Heart left ventricle (tissue), 16 donors: Measurements from ENCODE around the gene AP4E1. TPM values are rescaled to one million over a fixed set of nuclear protein-coding genes. Genes with fewer than 3 reads are reported as not detected.

Source experiments
- ATAC-seq, 4 donors: fragments of 200-7000 bp; cut with Tn5 transposase; one replicate each; pipeline ENCODE4 v1.9.1; 2020 to 2022; ENCODE audit warnings: moderate library complexity in 4 of 4, mild to moderate bottlenecking in 3 of 4, moderate number of reproducible peaks in 1 of 4
- DNase-seq, 5 donors: peaks; one replicate each; pipeline ENCODE4 v3.0.0-alpha.2; 2020
- H3K27ac ChIP-seq, 12 donors: fragments of 200-600 bp; sonication (generic) in 4 of 12; one replicate each; pipeline versions ENCODE4 v1.5.0 to v1.8.0; 2016 to 2022; ENCODE audit warnings: mild to moderate bottlenecking in 2 of 12
- H3K27me3 ChIP-seq, 9 donors: fragments of 200-600 bp; sonication (generic) in 2 of 9; one replicate each; pipeline versions ENCODE4 v1.5.1 to v1.8.0; 2016 to 2022; ENCODE audit warnings: mild to moderate bottlenecking in 3 of 9
- H3K36me3 ChIP-seq, 9 donors: fragments of 200-600 bp; sonication (generic) in 2 of 9; one replicate each; pipeline versions ENCODE4 v1.5.0 to v1.8.0; 2018 to 2022; ENCODE audit warnings: mild to moderate bottlenecking in 2 of 9
- H3K4me1 ChIP-seq, 12 donors: fragments of 200-600 bp; sonication (generic) in 4 of 12; one replicate each; pipeline versions ENCODE4 v1.5.0 to v1.8.0; 2016 to 2022; ENCODE audit warnings: mild to moderate bottlenecking in 3 of 12
- H3K4me3 ChIP-seq, 12 donors: fragments of 200-600 bp; sonication (generic) in 4 of 12; one replicate each; pipeline versions ENCODE4 v1.5.0 to v1.8.0; 2017 to 2022; ENCODE audit warnings: mild to moderate bottlenecking in 9 of 12, moderate library complexity in 4 of 12
- H3K9me3 ChIP-seq, 12 donors: fragments of 200-600 bp; sonication (generic) in 4 of 12; one replicate each; pipeline versions ENCODE4 v1.5.0 to v1.8.0; 2016 to 2022; ENCODE audit warnings: mild to moderate bottlenecking in 1 of 12
- CTCF ChIP-seq, 12 donors: fragments of 200-600 bp; sonication (generic) in 4 of 12; IDR thresholded peaks; one replicate each; pipeline versions ENCODE4 v1.5.0 to v1.8.0; 2018 to 2022; ENCODE audit warnings: antibody characterized with exemption in 12 of 12, mild to moderate bottlenecking in 5 of 12
- POLR2A ChIP-seq, 2 donors: fragments of 450-650 bp; IDR thresholded peaks; one replicate each; pipeline ENCODE4 v1.6.1; 2017; ENCODE audit warnings: antibody characterized with exemption in 2 of 2, mild to moderate bottlenecking in 2 of 2, moderate library complexity in 2 of 2
- WGBS, 4 donors: extraction: QIAGEN DNeasy Blood & Tissue Kit in 2 of 4; methylation state at CpG; one replicate each; pipeline versions ENCODE4 v1.1.5 to v1.1.7; 2013 to 2018; 5-methylcytosine and 5-hydroxymethylcytosine counted together
- intact Hi-C, 10 donors: fragments of 100-400 bp; cut with DNase I; formaldehyde crosslinking; loops; one replicate each; pipeline versions ENCODE4 v1.11.1 to v1.14.2; 2022
- polyA plus RNA-seq, 2 donors: library from polyadenylated mRNA; stranded (reverse); fragments of 200-250 nt; gene quantifications; one replicate each; pipeline ENCODE4 v1.2.3, GENCODE V29; 2013
- total RNA-seq, 9 donors: library from RNA; depleted of rRNA in 2 of 9; stranded (reverse); fragments of >200 nt in 2 of 9; fragmentation: NEBNext Ultra II Directional in 3 of 9; extraction: Animal tissue kit (Norgen Biotek cat#: 25700) in 3 of 9; gene quantifications; one replicate each; pipeline versions ENCODE4 v1.1.0 to v1.2.4, GENCODE V29; 2016 to 2023
- donor health status: ischemic (EF 13 %, LVEDD 7.1; RV severe dilation, severe dysfunction).
- donor health status: healthy with polysubstance abuse.
- donor health status: DM: no; HTN: yes; CAD: no.
- donor health status: DM: no; HTN: no; CAD: no.
- donor health status: ischemic (EF 25% LVEDD 6.9; RV normal size, moderate dysfunction).
- donor health status: ischemic (EF 25% LVEDD 5.7; RV mildly dilated, moderate dysfunction).
- donor health status: healthy.
- donor health status: DM: yes; HTN: yes; CAD: no.
- donor health status: ischemic (EF 35%, LVEDD 5.7; RV mildly dilated, moderate dysfunction).
- donor health status: nonischemic (EF 11% LVEDD 7.7; RV severe dilation, severe dysfunction).
- donor health status: DM: yes; HTN: yes; CAD: no.
- donor health status: PGD.
- donor health status: ischemic (EF 29% LVEDD 5.4; RV normal size, mild dysfunction).
- donor health status: nonischemic (EF 23%, LVEDD 6.1; RV moderate dilation, normal function).

Gene AP4E1
- total and polyA plus RNA-seq, 11 donors: 2.2 to 12.0 (median 8.4) TPM

DNA sequence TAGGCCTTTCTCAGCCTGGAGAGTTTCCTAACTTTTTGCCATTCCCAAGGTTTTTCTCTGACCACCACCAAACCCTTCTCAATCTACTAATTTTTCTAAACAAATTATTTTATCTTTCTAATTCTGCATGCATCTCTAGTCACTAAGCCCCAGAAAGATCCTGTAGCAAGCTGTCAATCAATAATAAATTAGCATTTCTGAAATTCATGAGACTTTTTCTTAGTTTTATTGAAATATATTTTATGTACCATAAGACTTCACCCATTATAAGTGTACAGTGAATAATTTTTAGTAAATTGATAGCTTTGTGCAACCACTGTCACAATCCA lies 22.4 kb upstream of the AP4E1 start:
- Histone ChIP-seq H3K36me3 (peaks cover 0 to 8% (median 0%) of the 10 kb centered on the region in 9 donors), H3K27ac (peak overlapping the region in 3 of 12 donors; percentile 46 to 88 (median 59)), H3K9me3 (peaks cover 0 to 7% (median 1%) of the 10 kb centered on the region in 12 donors), H3K4me1 (peaks cover 0 to 49% (median 6%) of the 10 kb centered on the region in 12 donors), H3K27me3 (no peaks in the 10 kb centered on the region), H3K4me3 (no peak overlapping the region)
- DNase-seq (no peak), ATAC-seq (no peak)
- TF ChIP-seq CTCF (IDR thresholded peaks at IDR 0.05) (no peak), POLR2A (IDR thresholded peaks at IDR 0.05) (no peak)
- intact Hi-C loops: no loop called here

DNA sequence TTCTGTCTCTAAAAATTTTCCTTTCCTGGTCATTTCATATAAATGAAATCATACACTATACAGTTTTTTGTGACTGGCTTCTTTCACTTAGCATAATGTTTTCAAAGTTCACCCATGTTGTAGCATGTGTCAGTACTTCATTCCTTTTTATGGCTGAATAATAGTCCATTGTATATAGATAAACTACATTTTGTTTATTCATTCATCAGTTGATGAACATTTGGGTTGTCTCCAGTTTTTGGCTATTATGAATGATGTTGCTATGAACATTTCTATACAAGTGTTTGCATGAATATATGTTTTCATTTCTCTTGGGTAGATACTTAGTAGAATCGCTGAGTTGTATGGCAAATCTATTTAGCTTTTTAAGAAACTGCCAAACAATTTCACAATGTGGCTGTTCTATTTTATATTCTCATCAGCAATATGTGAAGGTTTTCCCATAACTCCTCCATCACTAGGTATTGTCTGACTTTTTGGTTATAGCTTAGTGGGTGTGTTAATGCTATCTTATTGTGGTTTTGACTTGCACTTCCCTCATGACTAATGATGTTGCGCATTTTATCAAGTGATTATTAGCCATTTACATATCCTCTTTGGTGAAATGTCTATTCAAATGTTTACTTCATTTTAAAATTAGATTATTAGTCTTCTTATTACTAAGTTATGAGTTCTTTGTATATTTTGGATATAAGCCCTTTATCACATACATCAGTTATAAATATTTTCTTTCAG lies 21.7 kb upstream of the AP4E1 start:
- H3K27ac ChIP-seq: no peak overlapping the region
- DNase-seq (no peak), ATAC-seq (no peak)
- peaks cover 0 to 13% (median 6%) of the 10 kb centered on the region in 12 donors for H3K9me3 ChIP-seq
- peaks cover 0 to 43% (median 6%) of the 10 kb centered on the region in 12 donors for H3K4me1 ChIP-seq
- no peaks in the 10 kb centered on the region for H3K27me3 ChIP-seq
- TF ChIP-seq POLR2A (IDR thresholded peaks at IDR 0.05) (no peak), CTCF (IDR thresholded peaks at IDR 0.05) (no peak)
- intact Hi-C loops: no loop called here
- H3K4me3 ChIP-seq: no peak overlapping the region
- 92 to 96% (median 95%) methylated on average over 2 of the region's 2 CpGs for WGBS, 4 donors
- peaks cover 0 to 8% (median 0%) of the 10 kb centered on the region in 9 donors for H3K36me3 ChIP-seq

DNA sequence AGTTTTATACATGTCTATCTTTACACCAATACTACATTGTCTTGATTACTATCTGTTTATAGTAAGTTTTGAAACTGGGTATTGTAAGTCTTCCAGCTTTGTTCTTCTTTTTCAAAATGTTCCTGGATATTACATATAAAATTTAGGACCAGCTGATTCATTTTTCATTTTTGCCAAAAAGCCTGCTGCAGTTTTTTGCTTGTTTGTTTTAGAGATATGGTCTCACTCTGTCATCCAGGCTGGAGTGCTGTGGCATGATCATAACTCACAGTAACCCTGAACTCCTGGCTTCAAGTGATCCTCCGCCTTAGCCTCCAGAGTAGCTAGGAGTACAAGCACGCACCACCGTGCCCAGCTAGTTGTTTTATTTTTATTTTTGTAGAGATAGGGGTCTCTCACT lies 20.4 kb upstream of the AP4E1 start:
- intact Hi-C loops: no loop called here
- ATAC-seq: no peak

GRCh38 chr15:50889589-50889988 lies 18.9 kb upstream of the AP4E1 start:
- no peak overlapping the region for H3K27ac ChIP-seq
- no peaks in the 10 kb centered on the region for H3K27me3 ChIP-seq
- no peak for TF ChIP-seq CTCF (IDR thresholded peaks at IDR 0.05)
- TF ChIP-seq POLR2A (IDR thresholded peaks at IDR 0.05): no peak
- peaks cover 0 to 8% (median 0%) of the 10 kb centered on the region in 9 donors for H3K36me3 ChIP-seq
- DNase-seq (no peak), ATAC-seq (no peak)
- H3K4me3 ChIP-seq: no peak overlapping the region
- H3K4me1 ChIP-seq: peaks cover 0 to 25% (median 5%) of the 10 kb centered on the region in 12 donors
- 93 to 97% (median 96%) methylated on average over 9 of the region's 9 CpGs for WGBS, 4 donors
- peaks cover 0 to 16% (median 6%) of the 10 kb centered on the region in 12 donors for H3K9me3 ChIP-seq
- intact Hi-C loops: no loop called here

More for the DNA sequence above, 20.4 kb upstream of the AP4E1 start:
- no peak overlapping the region for H3K27ac ChIP-seq
- 92 to 95% (median 94%) methylated on average over 3 of the region's 3 CpGs for WGBS, 4 donors
- no peak overlapping the region for H3K4me3 ChIP-seq
- H3K36me3 ChIP-seq: peaks cover 0 to 8% (median 0%) of the 10 kb centered on the region in 9 donors
- no peak for DNase-seq
- H3K9me3 ChIP-seq: peaks cover 0 to 13% (median 6%) of the 10 kb centered on the region in 12 donors
- peaks cover 0 to 38% (median 6%) of the 10 kb centered on the region in 12 donors for H3K4me1 ChIP-seq
- no peaks in the 10 kb centered on the region for H3K27me3 ChIP-seq
- TF ChIP-seq CTCF (IDR thresholded peaks at IDR 0.05): no peak
- TF ChIP-seq POLR2A (IDR thresholded peaks at IDR 0.05): no peak
